Fibroblast of lung (primary cell): Measurements from ENCODE around the gene TSPAN5.

Experiments
- EZH2 ChIP-seq: IDR thresholded peaks from 2 replicates; pipeline ENCODE4 v1.5.1; 2012; ENCODE audit warnings: low read length, control low read depth, mild to moderate bottlenecking; ENCODE audit errors: missing control alignments
- TF ChIP-seq, protein P1 (sequence below), 2 donors: IDR thresholded peaks in 1 of 2; conservative IDR thresholded peaks in 1 of 2; 1 replicate in 1 of 2; 2 replicates in 1 of 2; pipeline ENCODE4 v1.5.1; 2011 to 2012; ENCODE audit warnings: low read length in 2 of 2, control low read depth in 1 of 2, inconsistent platforms in 1 of 2, low read depth in 1 of 2, mild to moderate bottlenecking in 1 of 2

DNA sequence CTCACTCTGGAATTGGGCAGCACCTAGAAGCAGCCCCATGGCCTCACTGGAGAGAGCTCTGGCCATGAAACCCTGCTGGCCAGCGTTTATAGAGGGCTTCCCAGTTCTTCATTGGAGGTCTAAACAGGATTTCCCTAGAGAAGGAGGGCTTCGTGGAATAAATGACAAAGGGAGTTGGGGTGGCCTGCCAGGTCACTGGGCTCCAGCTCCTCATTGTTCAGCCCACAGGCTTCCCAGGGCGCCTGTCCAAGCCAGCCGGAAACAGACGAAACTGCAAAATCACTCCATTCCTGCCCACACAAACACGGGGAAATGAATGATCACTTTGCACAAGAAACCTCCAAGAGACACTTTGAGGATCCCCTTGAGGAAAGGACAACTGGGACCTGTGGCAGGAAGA is 189.7 kb downstream of the TSPAN5 start:
- no peak for TF ChIP-seq EZH2
- TF ChIP-seq, protein P1, sequence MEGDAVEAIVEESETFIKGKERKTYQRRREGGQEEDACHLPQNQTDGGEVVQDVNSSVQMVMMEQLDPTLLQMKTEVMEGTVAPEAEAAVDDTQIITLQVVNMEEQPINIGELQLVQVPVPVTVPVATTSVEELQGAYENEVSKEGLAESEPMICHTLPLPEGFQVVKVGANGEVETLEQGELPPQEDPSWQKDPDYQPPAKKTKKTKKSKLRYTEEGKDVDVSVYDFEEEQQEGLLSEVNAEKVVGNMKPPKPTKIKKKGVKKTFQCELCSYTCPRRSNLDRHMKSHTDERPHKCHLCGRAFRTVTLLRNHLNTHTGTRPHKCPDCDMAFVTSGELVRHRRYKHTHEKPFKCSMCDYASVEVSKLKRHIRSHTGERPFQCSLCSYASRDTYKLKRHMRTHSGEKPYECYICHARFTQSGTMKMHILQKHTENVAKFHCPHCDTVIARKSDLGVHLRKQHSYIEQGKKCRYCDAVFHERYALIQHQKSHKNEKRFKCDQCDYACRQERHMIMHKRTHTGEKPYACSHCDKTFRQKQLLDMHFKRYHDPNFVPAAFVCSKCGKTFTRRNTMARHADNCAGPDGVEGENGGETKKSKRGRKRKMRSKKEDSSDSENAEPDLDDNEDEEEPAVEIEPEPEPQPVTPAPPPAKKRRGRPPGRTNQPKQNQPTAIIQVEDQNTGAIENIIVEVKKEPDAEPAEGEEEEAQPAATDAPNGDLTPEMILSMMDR (conservative IDR thresholded peaks at IDR 0.05 in 1 of 2, IDR thresholded peaks at IDR 0.05 in 1 of 2; ENCODE audit: low read depth in 1 of 2, low read length in 2 of 2), result no peak
